IMR-90 (cell line): ENCODE measurements around the gene AGBL1. TPM values are rescaled to one million over a fixed set of nuclear protein-coding genes. Genes with fewer than 3 reads are reported as not detected.

Source experiments
- ATAC-seq: fragments of 200-7000 bp; cut with Tn5 transposase; 2 replicates; pipeline ENCODE4 v1.9.1; 2020; ENCODE audit warnings: low read depth, mild to moderate bottlenecking, moderate library complexity
- BruUV-seq: library from RNA; stranded (reverse); fragments of 400-500 nt; replicated peaks from 2 replicates; lab custom pipeline; 2021; lab: Mats Ljungman, UMichigan
- CTCF ChIA-PET: fragments of 300-600 bp; formaldehyde crosslinking; extraction: SDS; loops from one replicate; lab custom pipeline; 2021; ENCODE audit warnings: antibody characterized with exemption; lab: Yijun Ruan, JAX
- POLR2A ChIA-PET: fragments of 300-600 bp; sonication (Branson Sonifier 250); formaldehyde crosslinking; loops from one replicate; lab custom pipeline; 2022; ENCODE audit warnings: antibody characterized with exemption; ENCODE audit not compliant: unreplicated experiment; lab: Charles Lee
- DNase-seq: peaks from one replicate; pipeline ENCODE4 v3.0.0; 2013
- H2AFZ ChIP-seq: replicated peaks from 2 replicates; pipeline ENCODE3; 2013; ENCODE audit warnings: low read length, mild to moderate bottlenecking; ENCODE audit not compliant: poor library complexity
- H2AK5ac ChIP-seq: 2 replicates; pipeline ENCODE4 v1.6.1; 2013; ENCODE audit warnings: low read depth, low read length, inconsistent platforms
- H2AK9ac ChIP-seq: replicated peaks from 2 replicates; pipeline ENCODE3; 2013; ENCODE audit warnings: mild to moderate bottlenecking, low read depth, low read length, moderate library complexity; ENCODE audit not compliant: poor library complexity
- H2BK120ac ChIP-seq: 2 replicates; pipeline ENCODE4 v1.6.1; 2013; ENCODE audit warnings: low read depth, low read length, inconsistent platforms
- H2BK15ac ChIP-seq: 3 replicates; pipeline ENCODE4 v1.6.1; 2013; ENCODE audit warnings: low read depth, low read length, inconsistent platforms
- H2BK20ac ChIP-seq: 2 replicates; pipeline ENCODE4 v1.6.1; 2013; ENCODE audit warnings: low read depth, mild to moderate bottlenecking, inconsistent platforms, low read length, moderate library complexity
- H2BK5ac ChIP-seq: 2 replicates; pipeline ENCODE4 v1.6.1; 2013; ENCODE audit warnings: mild to moderate bottlenecking, low read depth, low read length, inconsistent platforms; ENCODE audit not compliant: poor library complexity, severe bottlenecking
- H3K14ac ChIP-seq: replicated peaks from 2 replicates; pipeline ENCODE4 v1.6.1; 2013; ENCODE audit warnings: low read depth, low read length, inconsistent platforms
- H3K18ac ChIP-seq: 2 replicates; pipeline ENCODE4 v1.6.1; 2013; ENCODE audit warnings: low read depth, low read length, control low read depth
- H3K23ac ChIP-seq: 2 replicates; pipeline ENCODE4 v1.6.1; 2013; ENCODE audit warnings: low read depth, low read length, inconsistent platforms
- H3K27ac ChIP-seq: 2 replicates; pipeline ENCODE4 v1.5.1; 2013; ENCODE audit warnings: mild to moderate bottlenecking, control low read depth, low read length; ENCODE audit not compliant: insufficient read depth
- H3K27me3 ChIP-seq: 2 replicates; pipeline ENCODE4 v1.6.1; 2013; ENCODE audit warnings: low read length; ENCODE audit not compliant: control insufficient read depth, insufficient read depth
- H3K36me3 ChIP-seq: 2 replicates; pipeline ENCODE4 v1.6.1; 2013; ENCODE audit warnings: low read length, mixed read lengths; ENCODE audit not compliant: control insufficient read depth, insufficient read depth
- H3K4ac ChIP-seq: 2 replicates; pipeline ENCODE4 v1.6.1; 2013; ENCODE audit warnings: low read depth, low read length, inconsistent platforms
- H3K4me1 ChIP-seq: 2 replicates; pipeline ENCODE4 v1.6.1; 2013; ENCODE audit warnings: low read length, mixed read lengths; ENCODE audit not compliant: control insufficient read depth, insufficient read depth
- H3K4me2 ChIP-seq: 2 replicates; pipeline ENCODE4 v1.6.1; 2013; ENCODE audit warnings: low read depth, mild to moderate bottlenecking, control low read depth, low read length, moderate library complexity
- H3K4me3 ChIP-seq: 2 replicates; pipeline ENCODE4 v1.5.1; 2013; ENCODE audit warnings: low read depth, mild to moderate bottlenecking, control low read depth, low read length, moderate library complexity; ENCODE audit not compliant: insufficient read depth
- H3K56ac ChIP-seq: 2 replicates; pipeline ENCODE4 v1.6.1; 2013; ENCODE audit warnings: low read length, inconsistent platforms; ENCODE audit not compliant: insufficient read depth; ENCODE audit errors: extremely low read depth
- H3K79me1 ChIP-seq, 2 experiments: 2 replicates each; pipeline ENCODE4 v1.6.1; 2013; ENCODE audit warnings: low read length in 2 of 2, inconsistent platforms in 1 of 2, low read depth in 1 of 2
- H3K9ac ChIP-seq: 2 replicates; pipeline ENCODE4 v1.6.1; 2013; ENCODE audit warnings: low read depth, low read length, control low read depth
- H3K9me1 ChIP-seq: 2 replicates; pipeline ENCODE4 v1.6.1; 2013; ENCODE audit warnings: low read length, inconsistent platforms; ENCODE audit not compliant: insufficient read depth
- H3K9me3 ChIP-seq: 2 replicates; pipeline ENCODE4 v1.6.1; 2013; ENCODE audit warnings: low read length; ENCODE audit not compliant: control insufficient read depth, insufficient read depth
- H4K20me1 ChIP-seq: 2 replicates; pipeline ENCODE4 v1.6.1; 2013; ENCODE audit warnings: low read length, inconsistent platforms; ENCODE audit not compliant: insufficient read depth
- H4K5ac ChIP-seq: 2 replicates; pipeline ENCODE4 v1.6.1; 2013; ENCODE audit warnings: mild to moderate bottlenecking, low read depth, low read length, control low read depth
- H4K8ac ChIP-seq, 2 experiments: 2 replicates each; pipeline ENCODE4 v1.6.1; 2013; ENCODE audit warnings: low read depth in 2 of 2, low read length in 2 of 2, control low read depth in 1 of 2, inconsistent platforms in 1 of 2
- H4K91ac ChIP-seq: 2 replicates; pipeline ENCODE4 v1.6.1; 2013; ENCODE audit warnings: low read depth, low read length, inconsistent platforms; ENCODE audit not compliant: insufficient read depth
- BHLHE40 ChIP-seq: fragments of 150-350 bp; IDR thresholded peaks from 2 replicates; pipeline ENCODE4 v1.6.1; 2016; ENCODE audit warnings: mild to moderate bottlenecking, low read depth, low read length
- CHD1 ChIP-seq: IDR thresholded peaks from 2 replicates; pipeline ENCODE4 v1.6.1; 2012; ENCODE audit warnings: low read depth, low read length, improper control_type of control experiment
- FOS ChIP-seq: fragments of 150-350 bp; IDR thresholded peaks from 2 replicates; pipeline ENCODE4 v1.6.1; 2016; ENCODE audit warnings: low read depth, low read length
- MAFK ChIP-seq: IDR thresholded peaks from 2 replicates; pipeline ENCODE4 v1.6.1; 2012; ENCODE audit warnings: low read depth, low read length, improper control_type of control experiment
- MAZ ChIP-seq: IDR thresholded peaks from 2 replicates; pipeline ENCODE4 v1.6.1; 2012; ENCODE audit warnings: low read depth, mild to moderate bottlenecking, low read length, improper control_type of control experiment, moderate library complexity, borderline replicate concordance
- MXI1 ChIP-seq: IDR thresholded peaks from 2 replicates; pipeline ENCODE4 v1.6.1; 2012; ENCODE audit warnings: low read depth, mild to moderate bottlenecking, low read length, moderate library complexity, borderline replicate concordance
- NFE2L2 ChIP-seq: fragments of 150-350 bp; IDR thresholded peaks from 2 replicates; pipeline ENCODE4 v1.6.1; 2016; ENCODE audit warnings: low read depth, mild to moderate bottlenecking, low read length
- POLR2A ChIP-seq: IDR thresholded peaks from 2 replicates; pipeline ENCODE4 v1.6.1; 2012; ENCODE audit warnings: mild to moderate bottlenecking, low read depth, low read length
- RAD21 ChIP-seq: IDR thresholded peaks from 2 replicates; pipeline ENCODE4 v1.6.1; 2012; ENCODE audit warnings: low read length, improper control_type of control experiment
- RCOR1 ChIP-seq: IDR thresholded peaks from 2 replicates; pipeline ENCODE4 v1.6.1; 2012; ENCODE audit warnings: mild to moderate bottlenecking, low read length, improper control_type of control experiment; ENCODE audit not compliant: insufficient replicate concordance
- SMC3 ChIP-seq: fragments of 150-350 bp; IDR thresholded peaks from 2 replicates; pipeline ENCODE4 v1.6.1; 2016; ENCODE audit warnings: low read depth, mild to moderate bottlenecking, antibody characterized with exemption, low read length, moderate library complexity
- WGBS, 2 experiments: methylation state at CpG; one replicate each; pipeline versions ENCODE4 v1.1.5 to v1.1.7; 2013; ENCODE audit warnings: missing lambda C conversion rate in 2 of 2; ENCODE audit not compliant: insufficient read length in 1 of 2; ENCODE audit errors: extremely low coverage in 2 of 2; 5-methylcytosine and 5-hydroxymethylcytosine counted together
- dilution Hi-C: fragments of 300-500 bp; cut with HindIII; formaldehyde crosslinking; loops from one replicate; pipeline ENCODE4 v1.14.3; 2018; ENCODE audit warnings: low sequenced_read_pairs; ENCODE audit not compliant: unreplicated experiment
- in situ Hi-C: fragments of 300-500 bp; cut with MboI; formaldehyde crosslinking; loops from 3 replicates; pipeline ENCODE4 v1.14.3; 2019; ENCODE audit warnings: low sequenced_read_pairs, inconsistent platforms, mixed read lengths
- intact Hi-C: fragments of 100-400 bp; cut with micrococcal nuclease; formaldehyde crosslinking; loops from 2 replicates; pipeline ENCODE4 v1.10.0; 2022
- polyA plus RNA-seq, 3 experiments: library from polyadenylated mRNA; depleted of rRNA; stranded (reverse); fragments of >200 nt; gene quantifications; 2 replicates each; pipeline ENCODE4 v1.2.3, GENCODE V29; 2012; ENCODE audit warnings: low replicate concordance in 1 of 3
- total RNA-seq: library from RNA; depleted of rRNA; stranded (reverse); fragments of >200 nt; gene quantifications from 2 replicates; pipeline ENCODE4 v1.2.3, GENCODE V29; 2012
- TF ChIP-seq, protein P1 (sequence below): fragments of 150-350 bp; IDR thresholded peaks from 2 replicates; pipeline ENCODE4 v1.6.1; 2017; ENCODE audit warnings: mild to moderate bottlenecking, antibody characterized with exemption, low read length, low read depth
- TF ChIP-seq, protein P2 (sequence below): fragments of 150-350 bp; IDR thresholded peaks from 2 replicates; pipeline ENCODE4 v1.6.1; 2016; ENCODE audit warnings: low read depth, mild to moderate bottlenecking, low read length, moderate library complexity, borderline replicate concordance
- TF ChIP-seq, protein P3 (sequence below): conservative IDR thresholded peaks from 2 replicates; pipeline ENCODE4 v1.5.1; 2012; ENCODE audit warnings: mild to moderate bottlenecking, low read depth, low read length, improper control_type of control experiment

AGBL1 gene
- total and polyA plus RNA-seq, 2 of the 4 experiments (the other 2 are of a cell fraction) = not detected

- ATAC-seq = no peak
- no peak overlapping the region for H2BK120ac ChIP-seq
- no peak overlapping the region for H2BK20ac ChIP-seq
- dilution Hi-C loops = no loop called here
- no peak overlapping the region for H3K14ac ChIP-seq
- no peak overlapping the region for H3K27ac ChIP-seq
- no peak overlapping the region for H3K56ac ChIP-seq
- no peak overlapping the region for H3K4me2 ChIP-seq
- no peak overlapping the region for H3K9ac ChIP-seq
- 4% methylated on average over 4 of the region's 6 CpGs; no CpG with 5 or more reads in 1 of the 2 experiments for WGBS, 2 experiments
- intact Hi-C loops = no loop called here
- TF ChIP-seq SMC3 (no peak), MXI1 (no peak), POLR2A (no peak), MAFK (no peak), RCOR1 (no peak), MAZ (no peak), BHLHE40 (no peak), RAD21 (no peak), NFE2L2 (no peak), FOS (no peak), CHD1 (no peak)
- TF ChIP-seq, protein P1, sequence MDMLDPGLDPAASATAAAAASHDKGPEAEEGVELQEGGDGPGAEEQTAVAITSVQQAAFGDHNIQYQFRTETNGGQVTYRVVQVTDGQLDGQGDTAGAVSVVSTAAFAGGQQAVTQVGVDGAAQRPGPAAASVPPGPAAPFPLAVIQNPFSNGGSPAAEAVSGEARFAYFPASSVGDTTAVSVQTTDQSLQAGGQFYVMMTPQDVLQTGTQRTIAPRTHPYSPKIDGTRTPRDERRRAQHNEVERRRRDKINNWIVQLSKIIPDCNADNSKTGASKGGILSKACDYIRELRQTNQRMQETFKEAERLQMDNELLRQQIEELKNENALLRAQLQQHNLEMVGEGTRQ = no peak
- TF ChIP-seq, protein P2, sequence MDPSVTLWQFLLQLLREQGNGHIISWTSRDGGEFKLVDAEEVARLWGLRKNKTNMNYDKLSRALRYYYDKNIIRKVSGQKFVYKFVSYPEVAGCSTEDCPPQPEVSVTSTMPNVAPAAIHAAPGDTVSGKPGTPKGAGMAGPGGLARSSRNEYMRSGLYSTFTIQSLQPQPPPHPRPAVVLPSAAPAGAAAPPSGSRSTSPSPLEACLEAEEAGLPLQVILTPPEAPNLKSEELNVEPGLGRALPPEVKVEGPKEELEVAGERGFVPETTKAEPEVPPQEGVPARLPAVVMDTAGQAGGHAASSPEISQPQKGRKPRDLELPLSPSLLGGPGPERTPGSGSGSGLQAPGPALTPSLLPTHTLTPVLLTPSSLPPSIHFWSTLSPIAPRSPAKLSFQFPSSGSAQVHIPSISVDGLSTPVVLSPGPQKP = no peak
- TF ChIP-seq, protein P3, sequence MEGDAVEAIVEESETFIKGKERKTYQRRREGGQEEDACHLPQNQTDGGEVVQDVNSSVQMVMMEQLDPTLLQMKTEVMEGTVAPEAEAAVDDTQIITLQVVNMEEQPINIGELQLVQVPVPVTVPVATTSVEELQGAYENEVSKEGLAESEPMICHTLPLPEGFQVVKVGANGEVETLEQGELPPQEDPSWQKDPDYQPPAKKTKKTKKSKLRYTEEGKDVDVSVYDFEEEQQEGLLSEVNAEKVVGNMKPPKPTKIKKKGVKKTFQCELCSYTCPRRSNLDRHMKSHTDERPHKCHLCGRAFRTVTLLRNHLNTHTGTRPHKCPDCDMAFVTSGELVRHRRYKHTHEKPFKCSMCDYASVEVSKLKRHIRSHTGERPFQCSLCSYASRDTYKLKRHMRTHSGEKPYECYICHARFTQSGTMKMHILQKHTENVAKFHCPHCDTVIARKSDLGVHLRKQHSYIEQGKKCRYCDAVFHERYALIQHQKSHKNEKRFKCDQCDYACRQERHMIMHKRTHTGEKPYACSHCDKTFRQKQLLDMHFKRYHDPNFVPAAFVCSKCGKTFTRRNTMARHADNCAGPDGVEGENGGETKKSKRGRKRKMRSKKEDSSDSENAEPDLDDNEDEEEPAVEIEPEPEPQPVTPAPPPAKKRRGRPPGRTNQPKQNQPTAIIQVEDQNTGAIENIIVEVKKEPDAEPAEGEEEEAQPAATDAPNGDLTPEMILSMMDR = no peak
- ChIA-PET POLR2A (no interaction called here), CTCF (no interaction called here)
- no TSS peak for BruUV-seq
- no peak overlapping the region for H2BK5ac ChIP-seq
- H2BK15ac ChIP-seq = no peak overlapping the region
- H3K27me3 ChIP-seq = no peaks in the 10 kb centered on the region
- H3K9me3 ChIP-seq = peaks cover 2% of the 10 kb centered on the region; the same call in 1 of the 2 replicates
- H3K23ac ChIP-seq = no peak overlapping the region
- H3K36me3 ChIP-seq = no peaks in the 10 kb centered on the region
- H3K9me1 ChIP-seq = no peaks in the 10 kb centered on the region
- H4K20me1 ChIP-seq = no peaks in the 10 kb centered on the region
- no peak overlapping the region for H4K91ac ChIP-seq
- no peak overlapping the region for H4K8ac ChIP-seq
- H3K4me1 ChIP-seq = no peaks in the 10 kb centered on the region
- in situ Hi-C loops = no loop called here
- H2AFZ ChIP-seq = no peak overlapping the region
- no peak overlapping the region for H3K4ac ChIP-seq
- H3K4me3 ChIP-seq = no peak overlapping the region
- no peak overlapping the region for H2AK5ac ChIP-seq
- H3K79me1 ChIP-seq = no peaks in the 10 kb centered on the region
- DNase-seq = no peak
- H3K18ac ChIP-seq = no peak overlapping the region
- no peak overlapping the region for H4K5ac ChIP-seq
- no peak overlapping the region for H2AK9ac ChIP-seq
Observed at GRCh38 chr15:87031540-87032230, 952.0 kb downstream of the AGBL1 start.
